ENCODE results near the gene SIAH1.
A peak's percentile ranks its signal among the peaks of the same experiment; 100 is the strongest.
"Not testable (repeated sequence)": the region's sequence is repeated elsewhere in the genome, so short reads cannot be mapped to it uniquely, and the experiment has no call there.

SIAH1 gene

DNA sequence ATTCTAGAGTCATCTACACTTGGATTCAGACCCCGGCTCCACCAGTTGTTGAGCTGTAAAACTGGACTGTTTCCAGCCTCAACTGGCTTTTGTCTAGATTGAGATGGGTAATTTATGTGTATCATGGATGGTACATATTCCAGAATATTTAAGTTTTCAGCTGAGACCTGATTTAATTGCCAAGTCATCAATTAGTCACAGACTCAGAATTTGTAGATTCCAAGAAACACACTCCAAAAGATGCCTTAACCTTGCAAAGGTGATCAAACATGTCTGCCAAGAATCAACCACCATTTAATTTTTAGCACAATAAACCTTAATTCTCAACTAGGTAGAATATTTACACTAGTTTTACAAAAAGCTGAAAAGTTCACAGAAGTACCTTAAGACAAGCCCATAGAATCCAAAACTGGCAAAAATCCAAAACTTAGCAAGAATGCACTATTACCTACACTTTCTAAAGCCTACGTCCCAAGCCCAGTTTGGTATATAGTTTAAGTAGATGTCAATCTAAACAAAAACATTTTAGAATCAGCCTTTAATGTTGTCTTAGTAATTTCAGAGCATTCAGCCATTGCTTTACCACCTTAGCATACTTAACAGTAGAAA lies 17.7 kb downstream of the SIAH1 start:
- DNase-seq (ENCODE audit: low read depth in 3 of 3, low spot score in 1 of 3): no peak

DNA sequence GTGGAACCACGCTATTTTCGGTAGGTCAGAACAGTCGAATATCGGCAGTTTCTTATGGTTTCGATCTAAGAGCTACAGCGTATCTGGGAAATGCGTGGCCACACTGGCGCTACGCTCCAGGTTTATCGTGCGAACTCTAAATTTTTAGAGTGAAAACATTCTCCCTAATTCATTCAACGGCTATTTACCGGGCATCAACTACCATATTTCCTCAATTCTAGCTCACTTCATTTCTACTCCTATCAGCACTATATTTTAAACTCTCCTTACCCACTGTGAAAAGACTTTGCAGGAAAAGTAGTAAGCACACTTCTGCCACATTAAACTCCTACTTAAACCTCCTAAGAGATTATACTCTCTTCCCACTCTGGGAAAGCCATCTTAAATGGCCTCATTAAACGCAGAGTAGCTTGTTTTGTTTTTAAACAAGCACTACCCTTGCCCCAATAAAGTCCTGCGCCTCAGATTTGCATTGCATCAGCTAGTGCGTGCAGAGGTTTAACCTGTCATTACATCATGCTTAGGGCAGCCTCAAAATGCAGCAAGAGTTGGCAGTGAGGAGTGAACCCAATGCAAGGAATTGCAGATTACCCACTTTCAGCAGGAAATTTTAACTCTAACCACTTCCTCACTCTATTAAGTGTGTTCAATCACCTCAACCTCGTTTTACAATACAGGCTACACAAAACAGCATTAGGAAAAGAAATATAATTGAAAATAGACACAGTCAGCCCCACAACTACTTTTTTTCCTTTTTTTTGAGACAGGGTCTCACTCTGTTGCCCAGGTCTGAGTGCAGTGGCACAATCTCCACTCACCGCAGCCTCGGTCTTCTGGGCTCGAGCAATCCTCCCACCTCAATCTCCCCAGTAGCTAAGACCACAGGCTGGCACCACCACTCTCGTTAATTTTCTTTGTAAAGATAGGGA lies 18.8 kb downstream of the SIAH1 start:
- DNase-seq (ENCODE audit: low read depth in 3 of 3, low spot score in 1 of 3): no peak

DNA sequence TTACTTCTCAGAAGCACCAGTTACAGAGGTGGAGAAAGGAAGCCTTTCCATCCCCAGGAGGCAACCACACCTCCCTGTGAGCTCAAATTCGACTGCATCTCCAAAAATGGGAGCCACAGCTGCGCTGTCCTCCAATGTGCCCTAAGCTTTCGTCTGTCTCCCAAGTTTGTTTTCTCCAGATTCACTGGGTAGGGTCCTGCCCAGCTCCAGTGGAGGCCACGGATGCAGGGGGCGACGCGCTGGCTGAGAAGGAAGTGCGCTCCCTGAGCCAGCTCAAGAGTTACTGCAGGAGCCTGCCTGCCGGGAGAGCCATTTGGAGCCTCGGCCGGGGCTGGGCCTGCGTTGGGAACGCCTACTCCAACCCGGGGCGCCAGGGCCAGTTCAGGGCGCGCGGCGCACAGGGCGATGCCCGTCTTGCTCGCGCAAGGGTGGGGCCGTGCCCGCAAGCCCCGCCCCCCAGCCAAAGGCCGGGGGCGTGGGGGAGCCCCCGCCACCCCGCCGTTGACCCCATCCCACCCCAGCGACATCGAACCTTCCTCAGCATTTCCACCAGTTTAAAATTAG lies 19.5 kb downstream of the SIAH1 start:
- peak; percentile 25 to 67 (median 38) for DNase-seq (ENCODE audit: low read depth in 3 of 3, low spot score in 1 of 3)

DNA sequence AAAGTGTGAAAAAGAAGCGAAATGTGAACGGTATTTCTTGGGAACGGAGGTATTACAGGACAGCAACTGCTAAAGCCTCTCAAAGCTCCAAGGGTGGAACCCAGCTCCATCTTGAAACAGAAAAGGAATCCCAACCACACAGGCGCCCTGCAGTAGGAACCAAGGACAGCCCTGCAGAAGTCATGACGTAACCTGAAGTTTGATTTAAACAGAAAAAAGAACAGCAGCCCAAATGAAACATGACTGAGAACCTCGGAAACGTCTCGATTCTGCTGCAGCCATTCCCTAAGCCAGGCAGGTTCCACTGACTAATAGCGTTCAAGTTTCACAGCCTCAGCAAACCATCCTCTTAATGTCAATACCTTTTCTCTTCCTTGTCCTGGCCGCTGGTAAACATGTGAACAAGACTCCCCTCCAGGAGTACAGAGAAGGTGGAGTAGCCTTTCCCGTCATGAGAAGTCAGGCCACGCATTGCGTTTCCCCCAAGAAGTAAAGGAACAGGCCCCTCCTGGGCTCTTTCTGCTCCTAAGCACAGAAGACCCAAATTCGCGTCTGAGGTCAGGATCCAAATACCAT lies 20.1 kb downstream of the SIAH1 start:
- DNase-seq (ENCODE audit: low read depth in 3 of 3, low spot score in 1 of 3): no peak

DNA sequence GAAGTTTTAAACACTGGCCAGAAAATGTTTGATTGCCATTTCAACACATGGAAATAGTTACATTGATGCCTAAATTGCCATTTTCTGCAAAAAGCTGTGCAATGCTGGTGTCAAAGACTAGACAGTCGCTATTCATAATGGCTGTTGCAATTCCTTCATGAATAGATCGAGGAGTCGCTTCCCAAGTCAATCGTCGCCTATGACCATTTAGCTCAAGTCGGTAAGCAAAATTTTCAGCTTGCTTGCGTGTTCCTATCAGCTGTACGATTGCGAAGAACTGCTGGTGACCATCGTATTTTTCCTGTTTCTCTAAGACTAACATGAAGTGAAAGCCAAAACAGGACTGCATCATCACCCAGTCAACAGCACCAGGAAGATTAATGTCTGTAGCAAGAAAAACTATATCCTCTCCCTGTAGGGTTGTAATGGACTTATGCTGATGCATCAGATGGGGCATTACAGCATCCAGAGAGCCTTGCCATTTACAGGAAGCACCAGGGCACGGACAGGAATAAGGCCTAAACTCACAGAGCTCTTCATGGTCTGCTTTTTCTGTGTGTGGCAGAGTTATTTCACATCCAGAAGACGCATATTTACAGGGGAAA lies 23.6 kb downstream of the SIAH1 start:
- DNase-seq (ENCODE audit: low read depth in 3 of 3, low spot score in 1 of 3): no peak

DNA sequence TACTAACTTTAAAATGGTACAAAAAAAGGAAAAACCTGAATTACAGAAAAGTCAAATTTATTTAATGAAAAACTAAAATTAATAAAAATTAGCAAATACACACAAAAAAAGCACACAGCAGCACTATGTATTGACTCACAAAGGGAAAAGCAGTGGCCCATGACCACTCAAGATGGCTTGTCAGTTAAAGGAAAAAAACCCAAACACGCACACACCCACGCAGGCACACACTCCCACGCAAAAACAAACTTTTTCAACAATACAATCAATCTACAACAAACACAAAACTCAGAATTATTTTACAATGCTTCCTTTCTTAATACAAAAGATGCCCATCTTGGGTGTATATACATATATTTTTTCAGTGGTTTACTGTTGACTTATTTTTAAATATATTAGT lies 24.2 kb downstream of the SIAH1 start:
- DNase-seq (ENCODE audit: low read depth in 3 of 3, low spot score in 1 of 3): no peak

DNA sequence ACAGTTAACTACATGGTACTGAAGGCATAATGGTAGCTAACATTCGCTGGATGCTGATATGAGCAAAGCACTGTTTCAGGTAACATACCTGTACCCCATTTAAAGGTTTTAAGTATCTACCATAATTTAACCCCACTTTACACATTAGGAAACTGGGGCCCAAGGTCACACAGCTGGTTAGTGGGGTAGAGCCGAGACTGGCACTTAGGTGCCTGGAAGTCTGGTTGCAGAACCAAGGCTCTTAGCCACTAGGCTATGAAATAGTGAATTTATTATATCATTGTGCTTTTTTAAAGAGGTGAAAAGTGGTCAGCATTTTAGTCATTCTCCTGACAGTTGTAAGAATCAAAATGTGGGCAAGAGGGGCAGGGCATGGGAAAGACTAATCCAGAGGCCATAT lies 25.2 kb downstream of the SIAH1 start:
- DNase-seq (ENCODE audit: low read depth in 3 of 3, low spot score in 1 of 3): no peak

DNA sequence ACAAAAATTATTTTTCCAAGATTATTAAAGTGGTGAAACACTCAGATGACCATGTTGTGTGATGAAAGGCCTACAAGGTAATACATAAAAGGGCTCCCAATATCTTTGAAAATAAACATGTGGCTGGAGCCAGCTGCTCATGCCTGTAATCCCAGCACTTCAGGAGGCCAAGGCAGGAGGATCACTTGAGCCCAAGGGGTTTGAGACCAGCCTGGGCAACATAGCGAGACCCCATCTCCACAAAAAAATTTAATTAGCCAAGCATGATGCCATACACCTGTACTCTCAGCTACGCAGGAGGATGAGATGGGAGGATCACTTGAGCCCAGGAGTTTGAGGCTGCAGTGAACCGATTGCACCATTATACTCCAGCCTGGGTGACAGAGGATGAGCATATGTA lies 26.8 kb downstream of the SIAH1 start:
- DNase-seq (ENCODE audit: low read depth in 3 of 3, low spot score in 1 of 3): no peak

DNA sequence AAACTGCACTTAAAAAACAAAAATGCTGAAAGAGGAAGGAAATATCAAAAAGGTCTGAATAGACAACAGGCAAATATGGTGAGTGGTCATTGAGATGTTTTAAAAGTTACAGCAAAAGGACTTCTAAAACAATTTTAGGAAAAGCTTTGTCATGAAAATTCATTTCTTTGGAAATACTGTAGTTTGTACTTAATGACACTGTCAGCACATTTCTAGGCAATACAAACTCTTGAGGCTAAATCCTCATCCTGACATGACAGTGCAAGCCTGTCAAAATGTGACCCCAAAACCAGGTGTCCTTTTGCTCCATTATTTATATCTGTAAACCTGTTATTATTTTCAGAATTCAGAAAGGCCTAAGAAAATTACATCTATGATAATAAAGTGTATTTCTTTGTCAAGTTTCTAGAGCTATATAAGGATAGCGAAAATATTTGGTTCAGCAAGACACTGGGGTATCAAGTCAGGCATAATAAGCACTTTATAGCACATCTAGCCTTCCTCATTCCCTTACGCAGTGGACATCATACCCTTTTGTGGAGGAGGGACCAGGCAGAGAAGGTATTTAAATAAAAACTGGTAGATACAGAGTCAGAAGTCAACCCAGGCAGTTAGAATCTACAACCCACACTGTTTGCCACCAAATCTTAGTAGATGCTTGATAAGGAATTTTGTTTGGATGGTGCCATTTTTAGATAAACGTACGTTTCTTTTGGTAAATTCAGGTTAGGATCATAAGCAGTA lies 28.4 kb downstream of the SIAH1 start:
- no peak for DNase-seq (ENCODE audit: low read depth in 3 of 3, low spot score in 1 of 3)

DNA sequence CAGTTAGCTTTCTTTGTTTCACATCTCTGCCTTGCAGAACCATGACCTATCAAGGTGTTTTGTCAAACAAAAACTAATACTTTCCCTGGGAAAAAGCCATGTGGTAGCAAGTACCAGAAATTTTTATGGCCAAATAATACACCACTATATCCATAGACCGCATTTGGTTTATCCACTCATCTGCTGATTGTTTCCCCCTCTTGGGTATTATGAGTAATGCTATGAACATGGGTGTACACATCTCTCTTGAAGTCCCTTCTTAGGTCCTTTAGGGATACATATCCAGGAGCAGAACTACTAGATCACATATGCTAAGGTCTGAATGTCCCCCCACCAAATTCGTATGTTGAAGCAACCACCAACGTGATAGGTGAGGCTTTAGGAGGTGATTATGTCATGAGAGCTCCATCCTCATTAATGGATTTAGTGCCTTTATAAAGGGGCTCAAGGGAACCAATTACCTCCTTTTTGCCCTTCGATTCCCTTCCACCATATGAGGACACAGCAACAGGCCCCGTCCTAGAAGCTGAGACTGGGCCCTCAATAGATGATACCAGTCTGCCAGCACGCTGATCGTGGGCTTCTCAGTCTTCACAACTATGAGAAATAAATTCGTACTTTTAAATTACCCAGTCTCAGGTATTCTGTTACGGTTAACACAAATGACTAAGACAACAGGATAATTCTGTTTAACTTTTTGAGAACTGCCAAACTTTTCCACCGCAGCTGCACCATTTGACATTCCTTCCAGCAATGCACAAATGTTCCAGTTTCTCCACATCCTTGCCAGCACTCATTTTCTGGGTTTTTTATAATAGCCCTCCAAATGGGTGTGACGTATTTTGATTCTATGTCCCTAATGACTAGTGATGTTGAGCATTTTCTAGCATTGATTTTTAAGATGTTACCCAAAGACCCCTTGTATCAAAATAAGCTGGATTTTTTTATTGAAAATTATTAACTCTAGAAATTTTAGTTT lies 30.0 kb downstream of the SIAH1 start:
- DNase-seq (ENCODE audit: low read depth in 3 of 3, low spot score in 1 of 3): no peak

DNA sequence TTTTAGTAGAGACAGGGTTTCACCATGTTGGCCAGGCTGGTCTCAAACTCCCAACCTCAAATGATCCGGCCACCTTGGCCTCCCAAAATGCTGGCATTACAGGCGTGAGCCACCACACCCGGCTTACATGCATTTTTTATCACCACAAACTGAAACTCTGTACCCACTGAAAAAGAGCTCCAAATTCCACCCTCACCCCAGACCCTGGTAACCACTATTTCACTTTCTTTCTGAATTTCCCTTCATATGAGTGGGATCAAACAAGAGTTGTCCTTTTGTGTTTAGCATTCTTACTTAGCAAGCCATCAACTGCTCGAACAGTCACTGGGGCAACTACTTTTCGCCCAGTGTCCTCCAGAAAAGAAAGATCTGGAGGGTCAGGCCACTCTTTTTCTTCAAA lies 30.8 kb downstream of the SIAH1 start:
- DNase-seq (ENCODE audit: low read depth in 3 of 3, low spot score in 1 of 3): not testable (repeated sequence)

DNA sequence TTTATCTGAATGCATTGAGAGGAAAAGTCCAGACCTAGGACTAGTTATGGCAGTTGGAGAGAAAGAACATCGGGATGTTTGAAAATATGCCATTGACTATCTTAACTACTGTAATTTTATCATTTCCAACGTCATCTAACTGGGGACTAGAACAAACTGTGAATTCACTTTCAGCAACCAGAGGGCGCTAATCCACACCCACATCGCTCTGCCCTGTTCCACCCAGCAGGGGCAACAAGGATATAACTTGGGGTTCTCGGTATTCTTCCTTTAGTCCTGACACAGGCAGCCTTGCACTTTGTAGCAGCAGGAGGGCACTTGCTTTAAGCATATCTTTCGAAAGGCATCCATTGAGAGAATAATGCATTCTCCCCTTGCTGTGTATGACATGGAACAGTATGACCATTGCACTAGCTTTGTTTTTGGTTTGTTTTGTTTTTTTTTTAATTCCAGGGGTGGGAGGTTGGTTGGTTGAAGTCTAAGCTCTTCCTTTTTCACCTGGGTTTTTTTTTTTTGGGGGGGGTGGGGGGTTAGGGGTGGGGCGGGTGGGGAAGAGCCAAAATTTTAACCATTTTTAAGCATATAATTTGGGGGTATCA lies 31.5 kb downstream of the SIAH1 start:
- peak; percentile 27 to 39 (median 31) for DNase-seq (ENCODE audit: low read depth in 3 of 3, low spot score in 1 of 3)

DNA sequence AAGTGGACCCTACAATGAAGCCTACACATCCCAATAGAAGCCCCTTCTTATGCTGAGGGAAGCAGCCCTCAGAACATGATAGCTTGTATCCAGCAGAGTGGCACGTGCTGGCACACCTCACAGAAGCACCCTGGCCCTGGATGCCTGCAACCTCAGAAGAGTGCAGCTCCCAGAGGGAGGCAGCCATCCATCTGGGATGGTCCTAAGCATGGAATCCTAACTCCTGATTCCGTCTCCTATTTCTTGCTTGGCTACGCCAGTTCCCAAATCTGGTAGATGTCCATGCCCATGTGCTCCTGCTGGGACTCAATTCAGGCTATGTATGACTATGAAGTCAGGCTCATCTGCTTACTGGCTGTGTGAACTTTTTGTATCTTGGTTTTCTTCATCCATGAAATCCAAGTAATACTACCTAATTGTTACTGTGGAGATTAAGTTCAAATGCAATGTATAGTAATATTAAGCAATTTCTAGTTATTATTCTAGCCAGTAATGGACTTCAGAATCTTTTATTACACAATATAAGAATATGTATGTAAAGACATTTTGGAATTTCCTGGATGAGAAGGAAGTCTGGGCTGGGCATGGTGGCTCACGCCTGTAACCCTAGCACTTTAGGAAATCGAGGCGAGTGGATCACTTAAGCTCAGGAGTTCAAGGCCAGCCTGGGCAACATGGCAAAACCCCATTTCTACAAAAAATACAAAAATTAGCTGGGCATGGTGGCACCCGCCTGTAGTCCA lies 32.4 kb downstream of the SIAH1 start:
- no peak for DNase-seq (ENCODE audit: low read depth in 3 of 3, low spot score in 1 of 3)

DNA sequence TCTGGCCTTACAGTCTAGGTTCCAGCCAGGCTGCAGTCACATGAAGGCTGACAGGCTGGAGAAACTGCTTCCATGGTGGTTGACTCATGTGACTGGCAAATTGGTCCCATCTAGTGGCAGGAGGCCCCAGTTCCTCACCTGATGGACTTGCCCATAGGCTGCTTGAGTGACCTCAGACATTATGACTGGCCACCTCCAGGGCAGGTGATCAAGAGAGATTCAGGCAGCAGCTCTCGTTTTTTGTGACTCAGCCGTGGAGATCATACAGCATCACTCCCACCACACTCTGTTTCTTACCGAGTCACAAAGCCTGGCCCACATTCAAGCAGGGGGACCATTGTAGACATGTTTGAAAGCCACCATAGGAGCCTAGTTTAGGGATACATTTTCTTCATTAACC lies 34.5 kb downstream of the SIAH1 start:
- DNase-seq (ENCODE audit: low read depth in 3 of 3, low spot score in 1 of 3): no peak

DNA sequence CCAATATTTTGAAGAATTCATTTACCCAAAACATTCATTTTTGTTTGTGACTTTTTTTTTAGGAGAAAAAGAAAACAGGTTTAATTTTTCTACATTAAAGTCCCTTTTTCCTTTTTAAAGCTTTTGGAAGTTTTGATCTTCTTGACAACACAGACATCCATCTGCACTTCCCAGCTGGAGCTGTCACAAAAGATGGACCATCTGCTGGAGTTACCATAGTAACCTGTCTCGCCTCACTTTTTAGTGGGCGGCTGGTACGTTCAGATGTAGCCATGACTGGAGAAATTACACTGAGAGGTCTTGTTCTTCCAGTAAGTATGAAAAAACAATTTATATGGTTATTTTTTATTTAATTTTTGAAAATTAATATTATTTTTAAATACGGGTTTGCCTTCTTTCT lies 37.2 kb downstream of the SIAH1 start:
- DNase-seq (ENCODE audit: low read depth in 3 of 3, low spot score in 1 of 3): no peak

DNA sequence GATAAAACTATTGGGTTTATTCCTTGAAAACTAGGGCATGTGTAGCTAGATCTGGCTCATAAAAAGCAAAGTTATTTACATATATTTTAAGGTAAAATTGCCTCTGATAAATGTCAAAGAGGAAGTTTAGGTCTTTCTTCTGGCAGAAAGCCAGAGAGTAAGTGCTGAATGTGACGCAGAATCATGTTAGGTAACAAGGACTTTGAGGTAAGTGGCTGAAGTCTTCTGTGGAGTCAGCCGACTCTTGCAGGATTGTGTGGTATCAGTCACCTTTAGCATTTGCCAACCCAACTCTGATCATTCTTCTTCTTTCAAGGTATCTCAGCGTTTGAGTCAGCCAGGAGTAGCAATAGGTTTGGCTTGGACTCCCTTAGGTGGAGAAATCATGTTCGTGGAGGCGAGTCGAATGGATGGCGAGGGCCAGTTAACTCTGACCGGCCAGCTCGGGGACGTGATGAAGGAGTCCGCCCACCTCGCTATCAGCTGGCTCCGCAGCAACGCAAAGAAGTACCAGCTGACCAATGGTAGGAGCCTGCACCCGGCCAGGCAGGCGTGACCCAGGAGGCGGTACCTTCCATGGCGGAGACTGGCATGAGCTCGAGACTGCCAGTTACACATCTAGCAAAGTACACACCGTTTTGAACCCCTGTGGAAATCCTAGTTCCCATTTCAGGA lies 37.9 kb downstream of the SIAH1 start:
- DNase-seq (ENCODE audit: low read depth in 3 of 3, low spot score in 1 of 3): no peak

DNA sequence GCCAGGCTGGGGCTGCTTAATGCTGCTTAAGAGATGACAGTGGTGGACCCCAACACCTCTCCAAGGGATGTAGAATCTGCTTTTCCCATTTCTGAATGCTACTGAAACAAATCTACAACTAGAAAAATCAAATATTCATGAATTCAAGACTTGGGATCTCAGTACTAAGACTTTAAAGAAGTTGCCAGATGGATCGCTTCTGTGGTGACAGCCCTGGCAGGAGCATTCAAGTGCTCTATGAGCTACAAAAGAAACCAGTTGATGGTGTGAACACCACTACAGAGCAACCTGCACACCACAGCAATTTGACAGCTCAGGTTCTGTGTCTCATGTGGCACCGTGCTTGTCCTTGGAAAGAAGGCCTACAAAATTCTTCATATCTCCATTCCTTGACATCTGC lies 42.6 kb downstream of the SIAH1 start:
- DNase-seq (ENCODE audit: low read depth in 3 of 3, low spot score in 1 of 3): no peak

DNA sequence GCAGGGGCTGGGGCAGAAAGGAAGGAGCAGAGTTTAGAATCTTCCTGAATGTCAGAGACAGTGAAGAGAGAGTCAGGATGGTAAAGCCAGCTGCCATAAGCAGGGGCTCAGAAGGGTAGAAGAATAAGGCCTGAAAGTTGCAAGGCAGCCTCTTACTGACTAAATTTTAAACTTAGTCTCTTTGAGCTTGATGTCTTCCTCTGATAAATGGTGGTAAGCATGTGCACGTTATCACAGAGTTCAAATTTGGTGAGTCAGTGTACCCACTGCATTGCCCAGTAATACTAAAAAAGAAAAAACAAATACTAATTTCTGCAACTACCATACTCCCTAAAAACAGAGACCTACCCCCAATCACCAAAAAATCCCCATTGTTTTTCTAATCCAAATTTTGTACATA lies 45.2 kb downstream of the SIAH1 start:
- no peak for DNase-seq (ENCODE audit: low read depth in 3 of 3, low spot score in 1 of 3)
